Measurements from ENCODE around the gene SPRR2F.
"Not testable (repeated sequence)": the region's sequence is repeated elsewhere in the genome, so short reads cannot be mapped to it uniquely, and the experiment has no call there.

Gene SPRR2F, protein sequence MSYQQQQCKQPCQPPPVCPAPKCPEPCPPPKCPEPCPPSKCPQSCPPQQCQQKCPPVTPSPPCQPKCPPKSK

DNA sequence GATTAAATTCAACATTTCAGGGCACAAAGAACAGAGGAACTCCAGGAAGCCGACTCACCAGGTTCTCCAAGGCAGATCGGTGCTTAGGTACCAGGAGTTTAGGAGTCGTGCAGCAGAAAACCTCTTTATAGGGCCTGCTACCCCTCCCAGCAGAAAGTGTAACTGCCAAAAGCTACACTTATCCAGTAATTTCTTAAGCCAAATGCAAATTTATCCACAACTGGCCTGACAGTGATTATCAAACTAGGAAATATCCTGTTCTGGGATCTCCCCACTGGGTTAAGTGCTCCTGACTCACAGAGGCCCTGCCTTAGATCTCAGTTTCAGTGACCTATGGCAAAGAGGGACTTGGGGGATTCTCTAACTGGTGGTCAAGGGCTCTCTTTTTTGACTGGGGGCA is at the start of gene SPRR2F:
TSS of gene SPRR2F (minus strand) at position 101 of the 400 bp plus-strand sequence. CDS start 783 bp downstream, outside the sequence.
- FAIRE-seq: no peak
- no peak for DNase-seq (ENCODE audit: low spot score)

DNA sequence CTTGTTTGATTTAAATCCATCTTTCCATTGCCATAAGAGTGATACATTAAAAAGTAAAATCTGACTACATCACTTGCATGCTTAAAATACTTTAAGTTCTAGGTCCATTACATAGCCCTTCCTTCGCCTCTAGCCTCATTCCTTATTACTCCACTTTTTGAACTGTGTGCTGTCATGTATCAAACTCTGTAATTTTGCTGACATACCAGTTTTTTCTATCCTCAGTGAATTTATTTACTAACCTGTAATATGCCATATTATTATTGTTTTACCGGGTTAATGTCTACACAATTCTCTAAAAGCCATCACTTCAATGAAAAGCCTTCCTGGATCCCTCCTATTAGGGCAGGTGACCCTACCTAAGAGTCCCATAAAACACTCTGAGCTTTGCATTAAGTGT is 42.2 kb upstream of the SPRR2F start:
- FAIRE-seq (no peak), DNase-seq (ENCODE audit: low spot score) (no peak)

DNA sequence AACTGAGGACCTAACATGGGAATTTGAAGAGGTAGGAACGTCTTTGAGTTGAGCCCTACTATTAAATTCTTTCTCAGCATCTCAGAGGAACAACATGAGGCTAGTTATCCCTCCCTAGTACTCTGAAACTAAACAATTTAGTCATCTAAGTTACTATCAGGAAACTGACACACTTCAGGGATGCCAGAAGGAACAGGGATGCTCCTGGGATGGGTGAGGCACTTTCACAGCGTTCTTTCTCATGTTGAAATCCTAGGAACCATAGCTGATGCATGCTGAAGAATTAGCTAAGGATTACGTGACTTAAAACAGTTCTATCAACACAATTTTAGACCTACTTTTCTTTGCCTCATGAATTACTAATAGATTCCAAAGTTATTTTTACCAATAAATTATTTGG is 39.2 kb upstream of the SPRR2F start:
- DNase-seq (ENCODE audit: low spot score) (no peak), FAIRE-seq (no peak)

DNA sequence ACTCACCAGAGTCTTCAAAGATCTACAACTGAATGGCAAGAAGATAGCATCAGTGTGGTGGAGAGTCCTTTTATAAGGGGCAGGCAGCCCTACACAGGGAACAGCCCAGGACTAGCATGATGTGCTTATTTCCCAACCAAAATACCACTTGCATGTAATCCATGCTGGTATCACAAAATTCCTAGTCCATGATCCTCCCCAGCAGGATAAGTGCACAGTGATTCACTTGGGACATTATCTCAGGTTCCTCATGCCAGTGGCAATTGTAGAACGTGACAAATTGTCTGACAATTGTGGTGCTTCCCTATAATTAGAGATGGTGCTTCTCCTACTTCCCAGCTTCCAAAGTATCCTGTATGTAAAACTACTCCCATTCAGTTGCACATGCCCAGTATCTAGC is 37.5 kb upstream of the SPRR2F start, which contains the start of gene SPRR2G:
TSS of gene SPRR2G (minus strand) at position 45 of the 400 bp plus-strand sequence. CDS start 780 bp downstream, outside the sequence.
- FAIRE-seq (no peak), DNase-seq (ENCODE audit: low spot score) (no peak)

- FAIRE-seq: no peak
- no peak for DNase-seq (ENCODE audit: low spot score)
Observed at GRCh38 chr1:153141377-153141776, 28.1 kb upstream of the SPRR2F start.

GRCh38 chr1:153140484-153140883 is 27.2 kb upstream of the SPRR2F start:
- DNase-seq (ENCODE audit: low spot score) (no peak), FAIRE-seq (no peak)

- no peak for DNase-seq (ENCODE audit: low spot score)
- FAIRE-seq: no peak
Observed at GRCh38 chr1:153133743-153134142, 20.4 kb upstream of the SPRR2F start.

GRCh38 chr1:153133267-153133666 is 20.0 kb upstream of the SPRR2F start:
- DNase-seq (ENCODE audit: low spot score): no peak
- no peak for FAIRE-seq

- DNase-seq (ENCODE audit: low spot score); FAIRE-seq: not testable (repeated sequence)
Observed at GRCh38 chr1:153128688-153129087, 15.4 kb upstream of the SPRR2F start.

DNA sequence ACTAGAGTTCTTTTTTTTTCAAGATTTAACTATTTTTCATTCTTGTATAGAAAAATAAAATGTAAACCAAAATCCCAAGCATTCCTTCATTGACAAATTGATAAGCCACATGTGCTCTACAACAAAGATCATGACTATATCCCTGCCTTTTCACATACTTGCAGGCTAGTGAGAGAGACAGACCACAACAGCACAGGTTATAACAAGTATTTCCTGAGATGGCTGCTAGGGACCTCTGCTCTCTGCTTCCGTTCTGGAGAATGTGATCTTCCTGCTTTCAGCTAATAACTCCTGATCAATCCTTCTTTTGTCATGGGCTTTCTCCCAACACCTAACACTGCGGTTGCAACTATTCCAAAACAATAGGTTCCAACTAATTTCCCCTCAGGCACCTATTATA is 14.0 kb upstream of the SPRR2F start:
- no peak for FAIRE-seq

GRCh38 chr1:153125536-153125935 is 12.2 kb upstream of the SPRR2F start:
- FAIRE-seq (no peak), DNase-seq (ENCODE audit: low spot score) (no peak)

More for the DNA sequence above, 14.0 kb upstream of the SPRR2F start:
- DNase-seq (ENCODE audit: low spot score): no peak

DNA sequence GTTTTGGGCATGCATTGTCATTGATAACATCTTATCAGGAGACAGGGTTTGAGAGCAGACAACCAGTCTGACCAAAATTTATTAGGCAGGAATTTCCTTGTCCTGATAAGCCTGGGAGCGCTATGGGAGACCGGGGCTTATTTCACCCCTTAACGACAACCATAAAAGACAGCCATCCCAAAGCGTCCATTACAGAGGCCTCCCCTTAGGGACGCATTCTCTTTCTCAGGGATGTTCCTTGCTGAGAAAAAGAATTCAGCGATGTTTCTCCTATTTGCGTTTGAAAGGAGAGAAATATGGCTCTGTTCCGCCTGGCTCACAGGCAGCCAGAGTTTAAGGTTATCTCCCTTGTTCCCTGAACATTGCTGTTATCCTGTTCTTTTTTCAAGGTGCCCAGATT is 10.5 kb upstream of the SPRR2F start:
- not testable (repeated sequence) for DNase-seq (ENCODE audit: low spot score); FAIRE-seq

DNA sequence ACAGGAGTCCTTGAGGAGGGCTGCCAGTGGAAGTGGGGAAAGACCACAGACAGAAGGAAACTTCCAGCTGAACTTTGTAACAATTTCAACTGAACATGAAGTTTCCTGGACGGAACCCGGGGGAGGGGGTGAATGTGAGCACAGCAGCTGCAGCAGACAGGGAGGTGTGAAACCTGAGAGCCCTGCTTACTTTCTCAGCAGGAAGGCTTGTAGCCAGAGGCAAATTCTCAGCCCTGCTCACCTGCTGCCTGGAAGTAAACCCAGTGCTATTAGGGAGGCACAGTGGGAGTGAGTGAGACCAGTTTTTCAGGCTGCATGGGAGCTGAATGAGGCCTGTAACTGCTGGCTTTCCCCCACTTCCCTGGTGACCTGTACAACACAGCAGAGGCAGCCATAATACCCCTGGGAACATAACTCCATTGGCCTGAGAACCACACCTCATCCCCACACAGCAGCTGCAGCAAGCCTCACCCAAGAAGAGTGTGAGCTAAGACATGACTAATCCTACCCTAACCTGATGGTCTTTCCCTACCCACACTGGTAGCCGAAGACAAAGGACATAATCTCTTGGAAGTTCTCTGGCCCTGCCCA is 9.6 kb upstream of the SPRR2F start:
- FAIRE-seq: no peak
- DNase-seq (ENCODE audit: low spot score): no peak

DNA sequence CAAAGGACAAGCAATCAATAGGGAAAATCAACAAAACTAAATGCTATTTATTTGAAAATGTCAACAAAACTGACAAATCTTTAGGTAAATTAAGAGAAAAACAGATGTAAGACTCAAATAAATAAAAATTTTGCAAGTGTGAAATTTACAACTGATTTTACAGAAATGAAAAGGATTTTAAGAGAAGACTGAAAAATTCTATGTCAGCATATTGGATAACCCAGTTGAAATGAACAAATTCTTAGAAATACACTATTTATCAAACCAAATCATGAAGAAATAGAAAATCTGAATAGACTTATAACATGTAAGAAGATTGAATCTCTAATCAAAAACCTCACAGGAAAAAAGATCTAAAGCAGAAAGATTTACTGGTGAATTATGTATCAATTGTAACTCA is 7.6 kb upstream of the SPRR2F start:
- FAIRE-seq (no peak), DNase-seq (ENCODE audit: low spot score) (no peak)

DNA sequence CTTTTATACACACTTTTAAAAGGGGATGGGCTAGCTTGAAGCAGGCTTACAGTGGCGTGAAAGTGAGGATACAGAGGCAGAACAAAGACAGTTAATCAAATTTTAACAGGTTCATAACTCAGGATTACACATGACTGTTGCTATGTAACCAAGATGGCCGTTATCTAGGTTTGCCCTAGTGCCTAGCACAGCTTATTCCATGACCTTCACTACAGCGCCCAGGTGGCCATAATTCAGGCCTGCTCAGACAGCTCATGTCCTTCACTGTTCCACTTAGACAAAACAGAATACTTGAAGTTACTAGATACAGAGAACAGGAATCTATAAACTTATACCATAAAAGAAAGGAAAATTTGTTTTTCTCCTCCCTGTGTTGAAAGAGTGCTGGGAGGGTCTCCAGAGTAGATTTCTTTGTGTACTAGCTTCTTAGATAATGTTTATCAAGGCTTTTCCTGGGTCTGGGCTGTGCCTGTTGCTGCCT is 6.2 kb upstream of the SPRR2F start:
- FAIRE-seq (no peak), DNase-seq (ENCODE audit: low spot score) (no peak)

GRCh38 chr1:153115264-153115663 is 1.9 kb upstream of the SPRR2F start:
- not testable (repeated sequence) for FAIRE-seq; DNase-seq (ENCODE audit: low spot score)

DNA sequence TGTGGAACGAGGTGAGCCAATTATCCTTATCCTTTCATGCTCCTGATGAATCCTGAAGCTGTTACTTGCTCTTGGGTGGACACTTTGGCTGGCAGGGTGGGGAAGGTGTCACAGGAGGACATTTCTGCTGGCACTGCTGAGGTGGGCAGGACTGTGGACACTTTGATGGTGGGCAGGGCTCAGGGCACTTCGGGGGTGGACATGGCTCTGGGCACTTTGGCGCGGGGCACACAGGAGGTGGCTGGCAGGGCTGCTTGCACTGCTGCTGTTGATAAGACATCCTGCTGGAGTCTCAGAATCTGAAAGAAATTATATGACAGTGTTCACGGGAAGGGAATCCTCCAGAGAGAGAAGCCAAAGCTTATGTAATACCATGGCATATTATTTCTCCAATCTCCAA is 862 bp downstream of the SPRR2F start:
- not testable (repeated sequence) for FAIRE-seq; DNase-seq (ENCODE audit: low spot score)

GRCh38 chr1:153100245-153100644 is 13.1 kb downstream of the SPRR2F start:
- no peak for FAIRE-seq
- DNase-seq (ENCODE audit: low spot score): peak; percentile 33

DNA sequence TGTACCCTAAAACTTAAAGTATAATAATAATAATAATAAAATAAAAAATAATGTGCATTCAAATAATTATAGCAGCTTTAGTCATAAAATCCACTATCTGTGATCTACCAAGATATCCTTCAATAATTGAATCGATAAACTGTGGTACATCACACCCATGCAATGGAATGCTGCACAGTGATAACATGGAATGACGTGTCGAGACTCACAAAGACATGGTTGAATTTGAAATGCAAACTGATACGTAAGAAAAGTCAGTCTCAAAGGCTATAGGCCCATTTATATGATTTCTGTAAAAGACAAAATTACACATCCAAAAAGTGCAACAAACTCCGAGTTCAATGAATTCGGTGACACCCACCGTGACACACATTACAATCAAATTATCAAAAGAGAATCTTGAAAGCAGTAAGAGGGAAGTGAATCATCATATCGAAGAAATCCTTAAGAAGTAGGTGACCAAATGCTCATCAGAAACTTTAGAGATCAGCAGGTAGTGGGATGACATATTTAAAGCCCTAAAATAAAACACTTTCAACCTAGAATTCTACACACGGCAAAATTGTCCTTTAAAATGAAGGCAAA is 13.8 kb downstream of the SPRR2F start:
- FAIRE-seq: no peak
- DNase-seq (ENCODE audit: low spot score): no peak

DNA sequence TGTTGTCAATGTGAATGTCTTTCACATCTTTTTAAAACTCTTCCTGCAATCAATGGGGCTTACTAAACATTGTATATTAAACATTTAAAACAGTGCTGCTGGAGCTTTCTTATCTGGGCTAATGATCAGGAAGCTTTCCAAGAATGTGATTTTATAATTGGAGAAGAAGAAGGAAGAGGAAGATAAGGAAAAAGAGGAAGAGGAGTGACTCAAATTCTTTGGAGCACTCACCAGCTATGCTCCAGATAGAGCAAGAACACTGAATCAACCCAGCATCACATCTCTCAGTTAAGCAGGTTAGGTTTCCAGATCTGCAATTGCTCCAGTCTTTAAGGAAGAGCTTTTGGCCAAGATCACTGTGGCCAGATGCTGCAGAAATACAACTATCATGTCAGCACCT is 17.6 kb downstream of the SPRR2F start:
- FAIRE-seq (no peak), DNase-seq (ENCODE audit: low spot score) (no peak)

GRCh38 chr1:153094426-153094825 is 18.9 kb downstream of the SPRR2F start, which contains the start of gene SPRR2E:
Gene SPRR2E (minus strand): TSS chr1:153094526. CDS start chr1:153093751, 775 bp downstream.
- DNase-seq (ENCODE audit: low spot score): no peak
- no peak for FAIRE-seq

DNA sequence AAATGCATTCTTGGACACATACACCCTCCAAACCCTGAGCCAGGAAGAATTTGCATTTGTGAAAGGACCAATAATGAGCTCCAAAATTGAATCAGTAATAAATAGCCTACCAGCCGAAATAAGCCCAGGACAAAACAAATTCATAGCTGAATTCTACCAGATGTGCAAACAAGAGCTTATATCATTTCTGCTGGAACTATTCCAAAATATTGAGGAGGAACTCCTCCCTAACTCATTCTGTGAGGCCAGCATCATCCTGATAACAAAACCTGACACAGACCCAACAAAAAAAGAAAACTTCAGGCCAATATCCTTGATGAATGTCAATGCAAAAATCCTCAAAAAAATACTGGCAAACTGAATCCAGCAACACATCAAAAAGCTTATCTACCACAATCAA is 25.7 kb downstream of the SPRR2F start:
- no peak for FAIRE-seq

GRCh38 chr1:153081736-153082135 is 31.6 kb downstream of the SPRR2F start:
- FAIRE-seq: no peak
- no peak for DNase-seq (ENCODE audit: low spot score)

More for the DNA sequence above, 25.7 kb downstream of the SPRR2F start:
- no peak for DNase-seq (ENCODE audit: low spot score)
